ENCODE data around the gene ATG4C.
"Not testable (repeated sequence)": the region's sequence is repeated elsewhere in the genome, so short reads cannot be mapped to it uniquely, and the experiment has no call there.

ATG4C gene

DNA sequence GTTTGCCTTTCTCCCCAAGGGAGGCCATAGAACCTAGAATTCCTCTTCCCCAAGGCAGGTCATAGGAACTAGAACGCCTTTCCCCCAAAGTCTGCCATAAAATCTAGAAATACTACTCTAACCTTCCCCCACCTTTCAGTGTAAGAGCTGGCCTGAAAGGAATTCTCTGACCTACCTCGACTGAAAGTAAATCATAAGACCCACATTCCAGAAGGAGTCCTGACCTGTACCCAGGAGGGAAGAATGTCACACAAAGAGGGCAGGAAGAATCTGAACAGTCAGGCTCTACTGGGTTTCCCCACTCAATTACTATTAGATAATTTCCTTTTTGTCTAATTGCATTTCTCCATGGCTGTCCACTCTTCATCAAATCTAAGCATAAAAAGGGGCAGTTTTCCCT is 5.7 kb upstream of the ATG4C start:
- no peak for DNase-seq

DNA sequence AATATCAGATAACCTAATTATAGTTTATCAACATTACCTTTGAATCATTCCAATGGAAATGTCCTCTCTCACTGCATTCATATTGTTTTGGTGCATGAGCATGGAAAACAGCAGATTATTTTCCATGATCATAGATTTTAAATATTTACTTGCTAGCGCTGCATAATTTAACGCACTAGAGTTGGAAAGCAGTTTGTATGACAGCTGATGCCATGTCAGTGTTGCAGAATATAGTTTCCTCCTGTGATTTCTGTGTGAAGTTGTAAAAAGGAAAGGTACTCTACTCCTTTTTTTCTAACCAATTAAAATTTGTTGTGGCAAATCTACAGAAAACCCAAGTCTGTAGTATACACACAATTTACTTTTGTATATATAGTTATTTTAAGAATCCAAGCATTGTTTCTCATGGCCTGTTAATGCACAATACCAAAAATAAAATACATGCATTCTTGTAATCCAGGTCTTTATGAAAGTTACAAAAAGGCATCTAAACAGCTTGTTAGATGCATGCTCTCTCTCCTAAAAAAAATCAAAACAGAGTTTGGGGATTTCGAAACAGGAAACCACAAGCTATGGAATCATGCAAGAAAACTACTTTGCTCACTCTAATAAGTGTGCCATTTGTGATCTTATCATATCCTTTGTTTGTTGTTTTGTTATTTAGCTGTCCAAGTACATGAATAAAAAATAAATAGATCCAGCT is 1.9 kb upstream of the ATG4C start:
- DNase-seq, result peak; percentile 39 to 74 (median 71)

DNA sequence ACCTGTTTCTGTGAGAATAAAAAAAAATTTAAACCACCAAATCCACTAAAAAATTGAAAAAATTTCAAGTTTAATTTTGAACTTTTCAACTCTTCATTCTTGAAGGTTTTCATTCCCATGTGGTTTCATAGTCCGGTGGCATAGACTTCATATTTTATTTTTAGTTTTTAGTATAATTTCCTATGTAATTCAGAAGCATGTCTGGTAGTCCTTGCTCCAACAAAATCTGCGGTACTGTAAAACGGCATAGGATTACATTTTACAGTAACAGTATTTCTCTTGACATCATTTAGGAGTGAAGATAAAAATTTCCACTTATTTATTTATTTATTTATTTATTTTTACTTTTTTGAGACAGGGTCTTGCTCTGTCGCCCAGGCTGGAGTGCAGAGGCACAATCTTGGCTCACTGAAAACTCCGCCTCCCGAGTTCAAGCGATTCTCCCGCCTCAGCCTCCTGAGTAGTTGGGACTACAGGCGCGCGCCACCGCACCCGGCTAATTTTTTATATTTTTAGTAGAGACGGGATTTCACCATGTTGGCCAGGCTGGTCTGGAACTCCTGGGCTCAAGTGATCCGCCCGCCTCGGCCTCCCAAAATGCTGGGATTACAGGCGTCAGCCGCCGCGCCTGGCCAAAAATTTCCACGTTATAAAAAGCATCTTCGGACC is 1.3 kb upstream of the ATG4C start:
- DNase-seq, result not testable (repeated sequence)

DNA sequence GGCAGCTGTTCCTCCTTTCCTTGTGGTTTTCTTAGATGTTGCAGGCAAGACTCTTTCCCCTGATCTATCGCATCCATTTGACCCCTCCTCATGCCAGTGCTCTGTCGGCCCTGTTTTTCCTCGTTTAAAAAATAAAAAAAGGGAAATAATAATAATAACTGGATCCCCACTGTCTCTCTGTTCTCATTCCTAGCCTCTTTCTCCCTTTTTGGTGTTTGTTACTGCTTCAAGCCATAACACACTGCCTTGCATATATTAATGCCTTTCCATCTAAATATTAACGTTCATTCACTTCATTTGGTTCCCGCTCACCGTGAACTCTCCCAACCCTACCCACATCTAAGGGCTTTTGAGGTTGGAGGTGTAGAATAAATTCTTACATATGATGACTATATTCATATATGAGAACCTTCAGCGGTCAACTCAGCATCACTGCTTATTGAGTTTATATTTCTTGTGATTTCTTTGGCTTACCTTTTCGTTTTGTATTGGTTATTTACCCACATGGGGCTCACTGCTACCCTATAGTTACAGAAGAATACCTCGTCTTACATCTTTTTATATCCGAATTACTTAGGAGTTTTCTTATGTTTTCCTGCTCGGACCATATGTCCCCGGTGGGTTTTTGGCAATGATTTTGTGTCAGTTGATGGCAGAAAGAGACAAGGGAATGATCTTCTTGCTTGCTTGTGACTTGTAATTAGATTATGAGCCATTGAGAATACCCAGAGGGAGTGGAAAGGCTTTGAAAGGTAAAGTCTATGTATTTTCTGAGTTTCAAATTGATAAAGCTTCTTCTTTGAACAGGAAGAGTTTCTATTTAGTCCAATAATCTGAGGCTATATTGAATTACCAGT is 805 bp downstream of the ATG4C start:
- DNase-seq, result peak in 2 of 3 donors; percentile 45 to 51

DNA sequence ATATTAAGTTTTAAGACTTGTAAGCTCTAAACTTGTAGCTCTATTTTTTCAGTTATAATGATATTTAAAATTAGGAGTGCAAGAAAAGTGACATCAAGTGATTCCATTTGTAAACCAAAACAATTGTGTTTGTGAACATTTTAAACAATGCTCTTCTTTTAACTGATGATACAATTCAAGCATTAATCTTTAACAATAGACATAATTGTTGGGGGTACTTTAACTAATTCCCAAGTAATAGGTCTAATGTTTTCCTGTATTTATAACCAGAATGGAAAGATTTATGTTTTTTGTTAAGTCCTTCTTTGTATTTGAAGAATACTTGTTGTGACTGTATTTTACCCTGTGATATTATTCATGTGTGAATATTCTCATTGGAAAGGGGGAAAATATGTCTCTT is 6.8 kb downstream of the ATG4C start:
- no peak for DNase-seq

DNA sequence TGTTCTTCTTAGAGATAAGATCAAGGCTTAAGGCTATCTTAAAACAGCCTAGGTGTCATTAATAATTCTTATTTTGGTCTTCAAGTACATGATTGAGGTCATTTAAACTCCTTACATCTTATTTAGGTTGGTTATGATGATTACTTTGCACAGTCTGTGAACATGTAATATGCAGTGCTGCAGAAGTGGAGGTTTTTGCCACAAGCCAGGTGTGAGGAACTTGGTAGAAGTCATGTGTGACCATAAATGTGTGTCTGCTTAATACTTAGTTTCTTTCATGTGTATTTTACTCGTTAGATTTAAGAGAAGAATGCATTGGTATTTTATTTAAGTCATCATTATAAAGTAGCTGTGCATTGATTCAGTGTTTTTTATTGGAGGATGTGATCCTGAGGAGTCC is 10.1 kb downstream of the ATG4C start:
- no peak for DNase-seq

DNA sequence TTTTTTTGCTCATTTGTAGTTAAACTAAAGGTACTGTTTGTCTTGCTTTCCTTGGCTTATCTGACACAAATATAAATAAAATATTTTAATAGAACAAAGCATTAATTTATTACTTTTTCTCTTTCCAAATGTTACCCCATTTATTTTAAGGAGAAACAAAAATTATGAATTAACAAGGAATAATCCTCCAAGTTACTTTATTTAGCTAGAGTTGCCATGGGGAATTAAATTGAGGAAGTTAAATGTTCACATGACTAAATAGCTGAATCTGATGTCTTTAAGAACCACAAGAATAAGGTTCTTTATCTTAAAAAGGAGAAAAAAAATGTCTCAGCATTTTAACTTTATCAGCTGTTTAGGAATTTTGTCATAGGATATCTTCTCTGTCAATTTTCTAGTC is 12.3 kb downstream of the ATG4C start:
- peak; percentile 21 to 69 (median 61) for DNase-seq

DNA sequence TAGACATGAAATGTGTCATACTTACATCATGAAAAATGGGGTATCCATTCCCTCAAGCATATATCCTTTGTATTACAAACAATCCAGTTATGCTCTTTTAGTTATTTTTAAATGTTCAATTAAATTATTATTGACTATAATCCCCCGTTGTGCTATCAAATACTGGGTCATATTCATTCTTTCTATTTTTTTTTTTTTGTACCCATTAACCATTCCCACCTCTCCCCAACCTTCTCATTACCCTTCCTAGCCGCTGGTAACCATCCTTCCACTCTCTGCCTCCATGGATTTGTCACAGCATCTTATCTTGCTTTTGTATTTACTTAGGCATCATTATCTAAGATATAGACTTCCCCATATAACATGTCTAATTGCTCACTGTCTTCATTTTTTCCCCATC is 15.8 kb downstream of the ATG4C start:
- DNase-seq, result no peak

DNA sequence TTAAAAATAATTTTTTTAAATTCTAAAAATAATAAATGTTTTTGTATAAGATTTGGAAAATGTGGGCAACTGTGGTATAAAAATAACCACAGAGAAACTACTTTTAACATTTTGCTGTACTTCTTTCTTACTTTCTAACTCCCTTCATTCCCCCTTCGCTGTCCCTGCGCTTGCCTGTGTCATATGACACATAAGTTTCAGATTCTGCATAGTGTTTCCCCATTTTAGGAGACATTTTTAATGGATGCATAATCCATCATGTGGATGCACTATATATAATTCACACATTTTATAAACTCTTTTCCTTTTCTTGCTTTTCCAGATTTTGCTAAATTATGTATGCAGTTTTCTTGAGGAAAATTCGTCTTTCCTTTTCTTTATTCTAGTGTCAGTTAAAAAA is 16.3 kb downstream of the ATG4C start:
- DNase-seq, result peak; percentile 66 to 82 (median 78)

DNA sequence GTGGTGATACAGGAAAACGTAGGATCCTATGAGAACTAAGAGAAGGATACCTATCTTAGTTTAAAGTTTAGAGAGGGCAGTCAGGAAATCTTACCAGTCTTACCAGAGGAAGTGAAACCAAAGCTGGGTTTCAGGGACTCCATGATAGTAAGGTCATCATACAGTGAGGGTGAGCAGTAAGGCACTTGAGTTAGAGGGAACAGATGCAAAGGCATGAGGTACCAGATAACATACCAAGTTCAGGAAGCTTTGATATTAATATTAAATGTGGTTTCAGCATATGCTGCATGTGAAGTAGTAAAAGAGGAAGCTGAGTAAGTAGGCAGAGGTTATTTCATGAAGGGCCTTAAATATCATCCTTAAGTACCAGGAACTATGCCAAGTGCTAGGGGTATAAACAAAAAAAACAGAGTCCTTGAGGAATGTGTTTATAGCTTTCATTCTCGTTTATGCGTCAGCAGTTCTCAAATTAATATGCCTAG is 16.9 kb downstream of the ATG4C start:
- DNase-seq, result peak; percentile 74 to 87 (median 86)

DNA sequence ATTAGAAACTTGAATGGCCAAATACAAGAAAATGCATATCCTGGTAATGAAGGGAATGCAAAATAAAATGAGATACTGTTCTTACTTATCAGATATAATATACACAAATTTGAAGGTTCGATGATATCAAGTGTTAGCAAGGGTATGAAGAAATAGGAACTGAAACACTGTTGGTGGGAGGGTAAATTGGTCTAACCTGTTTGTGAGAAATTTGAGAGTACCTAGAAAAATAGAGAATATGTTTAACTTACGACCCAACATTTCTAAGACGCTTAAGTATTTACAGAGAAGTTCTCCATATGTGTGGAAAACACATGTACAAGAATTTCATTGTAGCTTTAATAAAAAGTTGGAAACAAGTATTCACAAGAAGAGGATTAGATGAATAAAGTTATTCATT is 25.9 kb downstream of the ATG4C start:
- DNase-seq, result no peak

DNA sequence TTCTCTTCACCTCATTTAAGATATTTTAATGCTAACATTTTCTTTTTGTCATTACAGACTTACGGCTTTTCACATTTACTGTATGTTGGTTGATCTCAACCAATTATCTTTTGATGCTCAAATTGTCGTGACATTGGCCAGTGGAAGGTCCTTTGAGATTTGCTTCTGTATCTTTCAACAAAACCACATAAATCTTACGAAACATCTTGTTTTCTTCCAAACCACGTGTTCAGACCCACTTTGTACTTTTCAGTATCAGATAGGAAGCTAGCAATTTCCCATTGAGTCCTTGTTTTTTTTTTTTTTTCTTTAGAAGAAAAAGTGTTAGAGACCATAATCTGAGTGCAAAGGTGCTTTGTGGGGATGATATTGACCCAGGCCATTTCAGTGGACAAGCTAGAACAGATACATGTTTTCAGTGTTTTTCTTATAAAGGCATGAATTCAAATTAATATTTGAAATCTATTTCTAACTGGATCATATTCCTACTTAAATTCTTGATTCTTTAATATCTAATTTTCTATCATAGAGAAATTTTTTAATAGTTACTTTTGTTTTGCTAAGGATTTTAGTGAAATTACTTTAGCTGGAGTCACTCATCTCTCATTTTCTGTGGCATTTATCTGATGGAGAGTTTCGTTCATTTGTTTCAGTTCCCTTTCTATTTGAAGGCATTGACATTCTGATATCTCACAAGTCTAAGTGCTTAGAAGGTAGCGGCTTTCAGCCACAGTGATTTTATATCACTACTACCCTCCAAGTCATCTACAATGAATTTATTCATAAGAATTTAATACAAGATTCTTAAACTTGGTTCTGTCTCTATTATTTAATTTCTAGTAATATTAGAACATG is 26.7 kb downstream of the ATG4C start:
- DNase-seq, result peak in 1 of 3 donors; percentile 16

DNA sequence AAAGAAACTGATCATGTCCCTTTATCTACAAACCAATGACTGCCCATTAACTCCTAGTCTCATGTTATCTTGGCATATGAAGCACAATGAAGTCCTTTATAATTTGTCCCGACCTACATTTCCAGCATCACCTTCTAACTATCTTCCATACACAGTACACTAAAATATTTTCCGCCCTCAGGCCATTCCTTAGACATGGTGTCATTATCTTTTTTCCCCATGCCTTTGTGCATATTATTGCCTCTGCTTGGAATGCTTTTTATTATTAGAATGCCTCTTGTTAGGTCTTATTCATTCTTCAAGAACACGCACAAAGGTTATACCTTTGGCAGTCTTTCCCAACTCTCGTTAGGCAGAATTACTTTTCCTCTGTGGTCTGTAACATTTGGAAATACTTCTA is 39.6 kb downstream of the ATG4C start:
- DNase-seq, result no peak

DNA sequence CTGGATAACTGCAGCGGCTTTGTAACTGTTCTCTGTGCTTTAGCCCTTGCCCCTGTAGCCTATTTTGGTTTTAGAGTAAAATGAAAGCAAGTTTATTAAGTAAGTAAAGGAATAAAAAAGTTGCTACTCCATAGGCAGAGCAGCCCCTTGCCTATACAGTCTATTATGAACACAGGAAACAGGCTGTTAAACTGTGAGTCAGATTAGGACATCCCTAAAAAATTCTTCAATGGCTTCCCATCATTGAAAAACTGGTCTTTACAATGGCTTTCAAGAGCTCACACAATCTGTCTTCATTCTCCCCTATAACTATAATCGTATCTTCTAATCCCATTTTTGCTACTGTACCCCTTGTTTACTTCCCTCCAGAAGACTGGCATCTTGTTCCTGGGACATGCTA is 43.0 kb downstream of the ATG4C start:
- DNase-seq, result no peak

DNA sequence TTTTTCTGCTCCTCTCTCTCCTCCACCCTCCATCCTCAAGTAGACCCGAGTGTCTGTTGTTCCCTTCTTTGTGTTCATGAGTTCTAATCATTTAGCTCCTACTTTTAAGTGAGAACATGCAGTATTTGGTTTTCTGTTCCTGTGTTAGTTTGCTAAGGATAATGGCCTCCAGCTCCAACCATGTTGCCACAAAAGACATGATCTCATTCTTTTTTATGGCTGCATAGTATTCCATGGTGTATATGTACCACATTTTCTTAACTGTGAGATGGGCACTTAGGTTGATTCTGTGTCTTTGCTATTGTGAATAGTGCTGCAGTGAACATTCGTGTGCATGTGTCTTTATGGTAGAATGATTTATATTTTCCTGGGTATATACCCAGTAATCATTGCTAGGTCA is 43.9 kb downstream of the ATG4C start:
- not testable (repeated sequence) for DNase-seq

DNA sequence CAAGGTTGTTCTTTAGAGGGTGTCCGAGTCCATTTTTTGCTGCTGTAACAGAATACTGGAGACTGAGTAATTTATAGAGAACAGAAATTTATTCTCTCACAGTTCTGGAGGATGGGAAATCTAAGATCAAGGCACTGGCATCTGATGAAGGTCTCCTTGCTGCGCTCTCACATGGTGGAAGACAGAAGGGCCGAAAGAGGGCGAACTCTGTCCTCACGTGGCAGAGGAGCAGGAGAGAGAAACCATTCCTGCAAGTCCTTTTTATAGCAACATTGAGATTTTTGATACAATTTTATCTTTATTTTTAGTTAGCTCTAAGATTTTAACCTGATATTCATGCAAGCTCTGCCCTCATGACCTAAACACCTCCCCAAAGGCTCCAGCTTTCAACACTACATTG is 48.3 kb downstream of the ATG4C start:
- no peak for DNase-seq

DNA sequence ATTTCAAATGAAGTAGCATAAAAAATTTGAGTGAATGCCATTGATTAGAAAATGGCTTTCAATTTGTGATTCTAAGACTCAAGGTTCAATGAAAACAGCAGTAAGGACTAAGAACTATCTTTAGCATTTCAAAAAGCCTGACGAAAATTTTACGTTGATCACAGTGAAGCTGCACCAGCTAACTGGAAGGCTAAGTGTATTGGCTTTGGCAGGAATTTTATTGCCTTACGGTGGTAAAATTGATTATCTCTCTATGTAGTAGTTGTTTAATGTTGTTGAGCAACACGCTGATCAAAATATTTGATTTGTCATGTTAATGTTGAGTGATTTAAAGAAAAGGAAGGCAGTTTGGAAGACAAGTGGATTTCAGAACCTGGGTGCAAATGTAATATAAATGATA is 49.6 kb downstream of the ATG4C start:
- no peak for DNase-seq

DNA sequence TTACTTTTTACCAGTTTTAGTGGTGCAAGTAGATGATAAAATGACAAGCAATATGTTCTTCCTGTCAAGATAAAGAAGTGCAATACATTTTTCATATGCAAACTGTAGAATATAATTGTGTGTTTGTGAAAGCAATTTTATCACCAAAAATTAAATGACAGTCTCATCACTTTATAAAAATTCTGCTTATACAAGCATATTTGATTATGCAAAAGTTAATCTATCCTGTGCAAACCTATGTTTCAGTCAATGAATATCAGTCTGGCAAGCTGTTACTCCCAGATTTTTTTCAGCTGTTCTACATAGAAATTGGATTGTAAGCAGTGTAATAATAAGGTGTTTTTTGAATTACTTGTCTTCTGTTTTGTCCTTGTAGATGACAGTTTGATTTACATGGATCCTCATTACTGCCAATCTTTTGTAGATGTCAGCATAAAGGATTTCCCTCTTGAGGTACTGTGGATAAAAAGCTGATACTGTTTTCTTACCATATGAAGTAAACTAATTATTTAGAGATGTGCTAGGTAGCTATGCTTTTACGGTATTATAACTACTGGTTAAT is 50.5 kb downstream of the ATG4C start:
- DNase-seq, result no peak

DNA sequence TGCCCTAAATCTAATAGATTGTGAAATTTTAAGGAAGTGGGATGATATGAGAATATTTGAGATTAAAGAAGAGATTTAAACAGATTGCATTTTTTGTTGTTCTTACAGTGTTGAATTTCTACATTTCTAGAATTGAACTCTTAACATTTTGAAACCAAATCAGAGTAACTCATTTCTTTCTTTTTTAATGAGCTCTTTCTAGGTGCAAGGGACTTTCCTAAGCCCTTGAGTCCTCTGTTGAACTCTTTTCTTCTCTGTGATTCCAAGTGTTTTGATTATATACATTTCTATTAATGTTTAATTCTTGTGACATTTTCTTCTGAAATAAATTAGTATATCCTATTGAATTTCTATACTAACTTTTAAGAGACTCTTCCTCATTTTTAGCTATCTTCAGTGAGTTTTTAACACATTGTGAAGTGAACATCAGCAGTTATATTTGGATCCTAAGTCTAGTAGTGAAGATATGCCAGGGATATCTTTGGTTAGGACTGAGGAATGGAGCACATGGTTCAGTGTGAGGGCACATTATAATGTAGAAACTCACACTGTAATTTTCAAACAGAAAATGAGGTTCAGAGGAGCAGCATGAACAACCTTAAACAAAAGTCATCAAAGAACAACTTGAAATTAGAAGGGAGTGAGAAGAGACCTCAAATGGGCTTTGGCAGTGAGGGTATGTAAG is 53.1 kb downstream of the ATG4C start:
- DNase-seq, result no peak

DNA sequence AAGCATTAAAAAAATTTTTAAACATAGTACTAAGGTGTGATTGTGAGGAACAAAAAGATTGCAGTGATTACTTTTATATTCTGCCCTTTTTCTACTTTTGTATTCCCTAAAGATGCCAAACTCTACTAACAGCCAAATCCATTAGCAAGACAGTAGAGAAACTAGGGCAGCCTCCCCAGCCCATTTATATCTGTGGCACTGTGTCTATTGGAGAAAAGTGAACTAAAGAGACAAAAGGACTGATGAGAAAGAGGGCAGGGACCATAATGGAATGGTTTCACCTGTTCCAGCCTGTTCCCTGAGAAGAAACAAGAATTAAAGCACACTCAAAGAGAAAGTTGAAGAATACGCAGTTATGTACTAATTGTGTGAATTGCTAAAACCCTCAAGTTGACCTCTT is 56.6 kb downstream of the ATG4C start:
- DNase-seq, result no peak

DNA sequence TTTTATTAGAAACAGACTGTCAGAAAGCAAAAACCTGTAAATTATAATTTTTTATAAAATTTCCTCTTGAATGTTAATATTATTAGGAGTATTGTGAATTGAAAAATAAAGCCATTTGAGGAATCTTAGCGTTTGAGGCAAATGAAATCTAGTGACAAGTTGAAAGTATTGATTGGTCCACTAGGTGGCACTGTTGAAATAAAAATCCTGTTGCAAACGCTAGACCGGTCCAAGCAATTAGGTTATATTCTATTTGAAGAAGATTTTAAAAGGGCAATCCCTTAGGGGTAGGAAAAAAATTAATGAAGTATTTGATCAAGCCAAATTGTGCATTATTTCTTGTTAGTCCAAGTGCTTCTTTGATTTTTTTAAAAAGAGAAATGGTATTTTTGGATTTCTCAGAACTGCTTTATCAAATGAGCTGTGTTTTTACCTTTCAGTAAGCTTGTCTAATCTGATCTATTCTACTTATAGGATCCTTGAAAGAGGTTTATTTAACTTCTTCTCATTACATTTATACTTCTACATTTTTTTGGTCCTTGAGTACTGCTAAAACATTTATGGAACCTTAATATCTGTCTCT is 57.7 kb downstream of the ATG4C start:
- peak; percentile 63 to 82 (median 79) for DNase-seq

Measured in suppressor macrophage treated with lipopolysaccharide for 1 hour (primary cell).